HG03521 (cell line): ENCODE results near the gene WIPF3.

Source experiments
- ATAC-seq: cut with Tn5 transposase; IDR thresholded peaks from one replicate; pipeline ENCODE4 v1.9.1; 2021; ENCODE audit warnings: mild to moderate bottlenecking, moderate library complexity; ENCODE audit not compliant: unreplicated experiment

The WIPF3 gene

DNA sequence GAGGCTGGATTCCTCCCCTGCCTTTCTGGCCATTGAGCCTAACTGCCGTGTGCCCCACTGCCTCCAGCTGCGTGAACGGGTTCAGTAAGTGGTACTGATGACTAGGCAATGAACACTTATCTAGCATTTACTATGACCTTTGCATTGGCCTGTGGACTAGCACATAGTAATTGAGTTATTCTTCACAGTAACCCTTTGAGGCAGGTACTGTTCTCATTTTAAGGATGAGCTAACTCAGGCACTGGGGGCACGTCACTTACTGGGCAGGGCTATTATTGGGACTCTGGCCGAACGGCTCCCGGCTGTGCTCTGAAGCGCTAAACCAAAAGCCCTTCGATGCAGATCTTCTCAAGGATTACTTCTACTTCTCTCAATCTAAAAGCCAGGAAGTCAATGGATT lies 38.3 kb downstream of the WIPF3 start:
- no peak for ATAC-seq

DNA sequence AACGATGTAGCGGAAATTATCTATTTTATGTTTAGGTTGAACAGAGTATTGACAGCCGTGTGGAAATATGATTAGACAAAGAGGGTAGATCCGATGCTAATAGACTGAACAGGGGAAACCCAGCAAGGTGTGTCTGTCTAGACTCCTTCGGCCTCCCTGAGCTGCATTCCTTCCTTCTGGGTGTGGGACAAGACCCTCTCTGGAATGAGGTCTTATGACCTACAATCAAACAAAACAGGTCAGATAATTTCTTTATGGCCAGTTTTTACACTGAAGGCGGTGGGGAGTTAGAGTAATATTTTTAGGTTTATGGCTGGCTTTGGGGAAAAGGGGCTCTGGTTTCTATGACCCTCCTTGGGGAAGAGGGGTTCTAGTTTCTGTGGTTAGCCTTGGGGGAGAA lies 41.2 kb downstream of the WIPF3 start:
- ATAC-seq = no peak

DNA sequence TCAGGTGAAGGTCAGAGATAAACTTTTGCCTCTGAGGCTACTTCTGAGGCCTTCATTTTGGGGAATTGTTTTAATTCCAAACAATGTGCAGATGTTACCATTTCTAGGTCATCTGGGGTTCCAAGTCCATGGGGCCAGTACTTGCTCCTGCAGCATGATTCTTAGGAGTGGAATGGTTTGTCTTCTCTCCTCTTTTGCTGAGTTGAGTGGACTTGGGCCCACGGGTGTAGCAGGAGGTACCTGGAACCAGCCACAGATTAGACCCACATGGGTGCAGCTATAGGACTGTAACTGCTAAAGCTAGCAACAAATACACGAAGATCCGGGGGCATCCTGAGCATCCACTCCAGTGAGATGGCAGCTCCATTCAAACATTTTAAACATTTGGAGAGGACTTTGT lies 41.6 kb downstream of the WIPF3 start:
- ATAC-seq = no peak

DNA sequence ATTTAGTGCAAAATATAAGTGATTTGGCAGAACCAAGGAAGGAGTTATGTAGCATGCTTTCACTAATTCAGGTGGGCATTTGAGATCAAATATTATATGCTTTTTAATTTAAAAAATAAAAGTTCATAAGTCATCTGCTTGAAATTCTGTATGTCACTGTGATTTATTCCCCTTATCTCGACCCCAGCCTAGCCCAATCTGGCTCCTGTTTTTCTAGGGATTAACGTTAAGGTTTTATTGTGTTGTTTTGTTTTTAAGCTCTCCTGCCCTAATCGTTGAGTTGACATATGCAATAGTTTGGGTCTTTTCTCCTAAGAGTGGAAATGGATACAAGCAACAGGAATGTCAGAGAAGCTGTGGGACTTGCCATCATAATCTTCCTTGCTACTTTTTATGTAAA lies 42.6 kb downstream of the WIPF3 start:
- ATAC-seq = no peak

DNA sequence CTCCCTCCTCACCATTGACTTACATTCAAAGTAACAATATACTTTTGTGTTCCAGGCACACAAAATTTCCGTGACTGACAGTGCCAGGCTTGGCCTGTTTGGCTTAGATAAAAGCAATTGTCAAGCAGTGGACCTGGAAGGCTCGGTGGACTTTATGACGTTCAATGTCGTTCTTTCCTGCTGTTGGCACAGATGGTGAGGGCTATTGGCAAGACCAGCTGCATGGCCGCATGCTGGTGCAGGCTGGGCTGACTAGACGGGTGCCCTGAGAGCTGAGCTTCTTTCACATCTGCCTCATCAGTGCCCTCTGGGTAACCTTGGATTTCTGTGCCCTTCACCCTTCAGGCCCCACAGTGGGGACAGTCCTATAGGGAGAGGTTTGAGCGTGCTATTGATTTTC lies 45.2 kb downstream of the WIPF3 start:
- no peak for ATAC-seq

DNA sequence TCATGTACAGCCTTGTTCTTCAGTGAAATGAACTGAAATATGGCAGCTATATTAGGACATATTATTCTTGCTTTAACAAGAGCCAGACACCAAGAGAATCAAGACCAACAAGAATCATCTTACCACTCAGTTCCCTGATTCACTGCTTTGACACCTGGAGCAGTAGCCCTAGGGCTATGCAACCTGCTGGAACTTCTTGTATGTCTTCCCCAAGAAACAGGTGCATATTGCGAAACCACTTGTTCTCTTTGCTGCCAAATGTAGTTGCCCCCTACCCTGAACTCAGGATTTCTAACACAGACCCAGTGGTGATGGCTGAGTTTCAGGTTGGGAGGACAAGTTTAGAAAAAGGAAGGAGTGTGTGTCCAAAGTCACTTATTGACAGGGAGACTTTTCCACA lies 46.1 kb downstream of the WIPF3 start:
- no peak for ATAC-seq

DNA sequence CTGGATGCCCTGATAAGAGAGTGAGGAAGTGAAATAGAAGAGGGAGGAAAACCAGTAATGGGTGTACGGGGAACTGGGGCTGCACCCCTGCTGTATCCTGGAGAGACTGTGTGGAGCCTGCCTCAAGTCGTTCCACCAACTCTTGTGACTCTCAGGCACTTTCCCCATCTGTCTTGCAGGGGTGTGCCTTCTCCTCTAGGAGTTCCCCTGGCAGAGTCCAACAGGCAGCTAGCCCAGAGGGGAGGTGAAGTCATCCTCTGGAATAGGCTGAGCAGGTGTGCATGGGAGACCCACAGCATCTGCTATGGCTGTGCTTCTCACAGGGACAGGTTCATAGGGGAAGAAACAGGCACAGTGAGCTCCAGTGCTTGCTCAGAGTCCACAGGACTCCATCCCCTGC lies 46.8 kb downstream of the WIPF3 start:
- no peak for ATAC-seq

DNA sequence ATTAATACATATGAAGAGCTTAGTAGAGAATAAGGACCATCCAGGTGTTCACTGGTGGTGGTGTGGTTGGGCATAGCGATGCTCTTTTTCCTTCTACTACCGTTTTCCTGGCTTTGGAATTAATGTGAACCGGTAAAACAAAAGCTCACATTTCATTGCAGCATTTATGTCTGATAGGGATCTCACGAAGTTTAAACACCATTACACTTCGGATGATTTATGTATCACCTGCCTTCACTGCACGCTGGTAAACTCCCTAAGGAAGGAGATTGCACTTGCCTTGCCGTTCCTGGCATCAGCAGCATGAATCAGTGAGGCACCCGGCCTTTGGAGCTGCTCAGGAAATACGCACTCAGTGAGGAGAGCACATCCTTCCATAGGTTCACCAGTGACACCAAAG lies 47.5 kb downstream of the WIPF3 start:
- ATAC-seq = no peak

DNA sequence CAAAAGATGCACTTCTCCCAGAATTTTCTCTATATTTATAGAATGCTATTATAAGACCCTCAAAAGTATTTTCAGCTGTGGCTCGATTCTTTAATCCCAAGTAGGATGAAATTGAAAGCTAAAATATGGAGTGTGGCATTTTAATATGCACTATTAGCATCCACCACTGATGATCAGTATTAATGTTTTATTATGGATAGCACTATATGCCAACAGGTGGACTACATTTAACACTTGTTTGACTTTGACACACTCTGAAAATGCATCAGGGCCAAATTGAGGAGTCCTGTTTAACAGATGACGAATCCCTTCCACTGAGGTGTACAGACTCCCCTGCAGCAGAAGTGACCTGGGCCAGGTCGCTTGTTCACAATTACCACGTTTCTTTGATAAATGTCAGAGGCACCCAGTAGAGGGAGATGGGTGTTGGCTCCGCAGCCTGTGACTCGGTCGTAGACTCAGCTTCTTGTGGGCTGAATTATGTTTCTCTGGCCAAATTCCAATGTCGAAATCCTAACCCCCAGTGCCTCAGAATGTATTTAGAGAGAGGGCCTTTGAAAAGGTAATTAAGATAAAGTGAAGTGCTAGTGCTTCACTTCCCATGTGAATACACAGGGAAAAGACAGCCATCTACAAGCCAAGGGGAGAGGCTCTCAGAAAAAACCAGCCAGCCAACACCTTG lies 48.1 kb downstream of the WIPF3 start:
- no peak for ATAC-seq

DNA sequence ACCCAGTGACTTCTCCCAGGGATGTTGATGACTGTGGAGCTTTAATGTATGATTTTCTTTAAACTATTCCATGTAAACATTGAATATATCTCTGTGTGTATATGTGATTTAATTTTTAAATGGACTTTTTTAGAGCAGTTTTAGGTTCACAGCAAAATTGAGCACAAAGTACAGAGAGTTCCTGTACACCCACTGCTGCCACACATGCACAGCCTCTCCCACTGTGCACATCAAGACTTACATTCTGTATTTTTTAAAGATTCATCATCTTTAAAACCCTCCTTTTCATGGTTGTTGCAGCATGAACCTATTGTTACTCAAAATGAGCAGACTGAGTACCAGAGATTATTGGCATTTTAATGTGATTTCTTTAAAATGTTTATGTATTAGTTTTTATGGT lies 51.3 kb downstream of the WIPF3 start:
- ATAC-seq = no peak

DNA sequence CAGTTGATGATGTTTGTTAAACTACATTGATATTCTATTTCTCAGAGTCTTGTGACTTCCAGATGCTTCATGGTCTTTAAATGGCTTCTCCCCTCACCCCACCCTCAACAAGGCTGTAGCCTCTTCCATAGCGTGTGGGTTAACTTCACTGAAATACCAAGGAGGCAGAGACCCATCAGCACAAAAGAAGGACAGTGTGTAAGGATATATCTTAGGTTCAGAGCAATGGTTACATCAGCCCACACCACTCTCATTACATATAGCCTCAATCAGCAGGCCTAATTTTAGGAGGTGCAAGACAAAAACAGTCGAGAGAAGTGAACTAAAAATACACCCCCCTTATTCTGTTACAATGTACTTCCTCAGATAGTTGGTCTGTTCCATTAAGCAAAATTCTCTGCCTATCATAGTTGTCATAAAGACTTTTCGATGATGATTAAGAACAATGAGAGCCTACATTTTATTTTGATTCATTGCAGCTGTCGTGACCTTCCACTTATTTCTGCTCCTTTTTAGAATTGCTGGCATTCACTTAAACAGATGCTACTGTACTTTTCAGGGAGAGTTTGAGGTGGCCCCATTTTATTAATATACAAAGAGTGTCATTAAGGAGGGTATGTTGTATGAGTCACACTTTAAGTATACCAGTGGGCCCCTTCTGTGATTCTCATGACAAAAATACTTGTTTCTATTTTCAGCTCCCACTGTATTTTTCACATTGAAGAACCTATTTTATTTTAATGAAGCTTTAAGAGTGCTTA lies 52.1 kb downstream of the WIPF3 start:
- ATAC-seq = no peak

DNA sequence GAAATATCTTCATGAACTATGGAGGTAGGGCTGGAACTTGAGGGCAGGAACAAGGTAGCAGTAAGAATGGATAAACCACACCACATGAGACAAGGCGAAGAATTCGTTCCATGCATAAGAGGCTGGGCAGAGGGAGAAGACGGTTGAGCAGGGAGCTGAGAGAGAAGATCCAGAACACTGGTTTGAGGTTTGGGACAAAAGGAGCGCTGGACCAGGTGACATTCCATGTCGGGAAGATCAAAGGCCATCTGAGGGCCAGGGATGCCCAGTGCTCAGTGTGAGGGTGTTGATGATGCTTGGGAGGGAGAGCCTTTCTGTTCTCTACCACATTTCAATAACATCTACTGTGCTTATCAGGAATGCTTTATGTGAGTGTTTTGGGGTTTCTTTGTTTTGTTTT lies 52.8 kb downstream of the WIPF3 start:
- no peak for ATAC-seq

DNA sequence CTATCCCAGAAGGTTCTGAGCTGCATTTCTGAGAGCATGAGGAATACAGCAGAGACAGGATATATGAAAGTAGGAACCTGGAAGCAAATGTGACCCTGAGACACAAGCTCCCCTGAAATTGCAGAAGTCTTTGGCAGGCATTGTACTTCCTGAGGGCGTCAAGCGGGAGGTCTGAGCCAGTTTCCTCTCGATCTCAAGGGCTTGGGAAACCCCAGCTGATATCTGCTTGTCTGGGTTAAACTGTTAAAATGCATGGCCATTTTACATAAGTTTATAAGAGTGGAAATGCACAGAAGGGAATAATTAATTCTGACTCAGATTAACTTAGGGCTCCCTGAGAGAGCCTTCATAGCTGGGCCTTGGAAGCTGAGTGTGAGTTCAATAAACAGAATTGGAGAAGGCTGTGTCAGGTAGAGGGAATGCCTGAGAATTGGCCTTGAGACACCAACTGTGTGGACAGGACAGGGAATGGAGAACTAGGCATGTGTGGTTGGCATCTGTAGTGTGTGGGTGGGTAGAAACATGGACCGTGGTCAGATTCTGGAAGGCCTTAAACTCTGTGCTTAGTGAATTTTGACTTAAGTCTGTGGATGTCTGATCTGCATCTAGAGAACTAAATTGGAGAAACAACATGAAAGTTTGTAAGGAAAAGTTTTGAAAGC lies 53.3 kb downstream of the WIPF3 start:
- no peak for ATAC-seq

DNA sequence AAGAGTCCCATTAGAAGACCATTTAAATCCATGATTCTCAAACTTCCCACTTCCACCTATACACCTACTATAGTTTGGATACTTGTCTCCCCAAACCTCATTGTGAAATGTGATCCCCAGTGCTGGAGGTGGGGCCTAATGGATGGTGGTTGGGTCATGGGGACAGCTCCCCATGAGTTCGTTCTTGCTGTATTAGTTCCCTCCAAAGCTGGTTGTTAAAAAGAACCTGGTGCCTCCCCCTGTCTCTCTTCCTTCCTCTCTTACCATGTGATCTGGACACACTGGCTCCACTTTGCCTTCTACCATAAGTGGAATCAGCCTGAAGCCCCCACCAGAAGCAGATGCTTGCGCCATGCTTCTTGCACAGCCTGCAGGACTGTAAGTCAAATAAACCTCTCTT lies 53.9 kb downstream of the WIPF3 start:
- ATAC-seq = no peak

DNA sequence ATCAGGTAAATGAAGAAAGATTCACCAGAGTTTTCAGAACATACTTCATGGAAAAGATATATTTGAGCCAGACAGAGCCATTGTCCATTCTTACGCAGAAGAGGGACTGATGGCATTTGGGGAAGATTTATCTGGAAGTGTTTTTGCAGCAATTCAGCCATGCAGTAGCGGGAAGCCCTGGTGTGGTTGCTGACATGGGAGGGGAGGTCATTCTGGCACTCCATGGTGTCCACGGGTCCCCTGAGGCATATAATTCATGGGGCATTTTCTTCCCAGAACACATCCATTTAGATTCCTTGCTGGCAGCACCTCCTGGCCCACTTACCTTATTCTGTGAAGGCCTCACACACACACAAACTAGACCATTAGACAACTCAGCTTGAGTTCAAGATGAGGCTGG lies 55.6 kb downstream of the WIPF3 start:
- ATAC-seq = no peak

DNA sequence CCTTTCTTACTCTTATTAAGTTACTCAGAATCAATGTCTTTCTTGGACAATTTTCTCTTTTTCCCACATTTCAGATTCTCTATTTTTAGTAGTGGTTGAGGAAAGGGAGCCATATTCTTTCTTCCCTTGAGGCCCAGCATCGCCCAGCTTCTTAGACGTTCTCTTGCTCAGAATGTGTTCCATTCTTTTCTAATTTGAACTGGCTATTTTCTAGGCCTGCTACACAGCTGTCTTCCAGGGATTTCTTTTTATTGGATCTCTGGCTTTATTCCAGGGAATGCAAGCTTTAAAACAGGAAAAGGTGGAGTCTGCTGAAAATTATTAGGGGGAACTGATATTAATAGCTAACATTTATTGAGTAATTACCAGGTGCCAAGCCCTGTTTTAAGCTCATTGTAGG lies 58.3 kb downstream of the WIPF3 start:
- no peak for ATAC-seq

DNA sequence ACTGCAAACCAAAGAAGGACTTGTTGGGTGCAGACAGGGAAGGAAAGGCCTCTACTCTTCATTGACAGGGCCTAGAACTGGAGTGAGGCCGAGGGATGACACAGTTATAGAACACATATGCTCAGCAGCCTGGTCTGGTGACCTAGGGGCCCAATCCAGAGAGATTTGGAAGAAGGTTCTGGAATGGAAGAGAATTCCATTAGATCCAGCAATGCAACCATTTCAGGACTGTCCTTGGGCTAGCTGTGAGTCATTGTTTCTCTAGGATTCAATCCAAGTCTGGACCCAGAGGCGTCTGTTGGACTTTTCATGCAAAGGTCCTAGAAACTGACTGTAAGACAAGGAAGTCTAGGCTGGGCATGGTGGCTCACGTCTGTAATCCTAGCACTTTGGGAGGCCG lies 59.2 kb downstream of the WIPF3 start:
- ATAC-seq = no peak

DNA sequence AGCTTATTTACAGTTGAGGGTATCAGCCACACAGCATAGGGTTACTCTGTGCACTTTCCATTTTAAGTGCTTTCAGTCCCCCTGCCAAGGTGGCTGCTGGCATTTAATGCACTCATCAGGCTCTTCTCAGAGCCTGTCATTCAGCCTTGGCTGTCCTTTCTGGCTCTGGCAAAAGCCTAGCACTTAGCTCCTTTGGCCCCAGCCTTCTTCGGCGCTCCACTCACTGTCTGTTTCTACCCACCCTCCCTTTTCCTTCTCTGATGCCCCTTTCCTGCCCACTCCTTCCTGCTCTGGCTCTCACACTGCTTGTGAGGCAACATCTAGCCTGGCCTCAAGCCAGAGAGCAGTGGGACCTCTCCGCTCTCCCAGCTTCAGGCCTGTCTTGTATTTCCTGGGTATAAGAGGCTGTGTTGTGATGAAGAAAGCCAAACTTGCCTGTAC lies 60.2 kb downstream of the WIPF3 start:
- ATAC-seq = no peak

DNA sequence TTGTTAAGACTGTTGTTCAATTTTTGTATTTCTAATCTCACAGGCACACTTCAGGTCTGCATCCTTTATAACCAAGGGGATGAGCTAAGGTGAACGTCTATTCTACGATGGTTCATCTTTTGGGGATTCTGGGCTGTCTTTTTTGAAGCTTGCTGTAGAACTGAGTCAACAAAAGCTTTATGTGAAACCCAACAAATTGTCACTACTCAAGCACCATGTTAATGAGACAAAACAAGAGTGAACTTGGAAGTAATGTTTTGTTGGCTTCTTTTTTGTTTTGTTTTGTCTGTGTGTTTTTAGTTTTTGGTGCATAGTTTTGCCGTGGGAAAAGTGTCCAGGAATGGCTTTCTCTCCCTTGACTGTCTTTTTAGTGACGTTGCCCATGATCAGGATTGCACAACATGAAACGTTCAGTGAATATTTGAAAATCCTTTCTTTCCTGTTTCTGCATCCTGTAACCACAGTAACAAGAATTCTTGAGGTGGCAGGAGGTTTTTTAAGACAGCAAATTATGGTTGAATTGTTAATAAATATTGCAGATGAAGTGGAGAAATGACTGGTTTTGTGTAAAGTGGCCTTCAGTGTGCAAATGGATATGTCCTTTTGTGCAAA lies 65.6 kb downstream of the WIPF3 start:
- no peak for ATAC-seq

DNA sequence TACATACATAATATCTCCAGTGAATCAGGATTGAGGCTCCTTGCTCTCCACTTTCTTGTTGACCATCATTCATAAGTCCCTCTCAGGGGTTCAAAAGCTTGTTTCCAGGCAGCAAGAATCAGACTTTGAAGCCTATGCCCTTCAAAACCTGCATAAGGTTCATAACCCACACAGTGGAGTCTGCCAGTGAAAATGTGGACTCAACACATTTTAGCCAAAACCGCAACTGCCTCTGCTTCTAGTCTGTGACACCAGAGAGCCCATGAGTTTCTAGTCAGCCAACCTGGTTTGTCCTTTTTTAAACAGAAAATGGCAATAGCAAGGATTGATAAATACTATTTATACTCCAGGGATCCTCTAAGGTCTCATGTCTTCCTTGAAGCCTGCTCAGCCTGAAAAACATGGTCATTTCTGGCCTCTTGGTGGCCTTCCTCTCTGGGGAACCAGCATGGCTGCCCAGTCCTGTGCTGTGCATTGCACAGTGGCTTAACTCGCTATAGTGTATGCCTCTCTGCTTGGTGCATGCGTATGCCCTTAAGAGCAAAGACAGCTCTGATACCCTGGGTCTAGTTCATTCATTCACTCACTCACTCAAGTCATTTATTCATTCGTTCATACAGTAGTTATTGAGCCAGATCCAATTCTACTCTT lies 67.5 kb downstream of the WIPF3 start:
- no peak for ATAC-seq

DNA sequence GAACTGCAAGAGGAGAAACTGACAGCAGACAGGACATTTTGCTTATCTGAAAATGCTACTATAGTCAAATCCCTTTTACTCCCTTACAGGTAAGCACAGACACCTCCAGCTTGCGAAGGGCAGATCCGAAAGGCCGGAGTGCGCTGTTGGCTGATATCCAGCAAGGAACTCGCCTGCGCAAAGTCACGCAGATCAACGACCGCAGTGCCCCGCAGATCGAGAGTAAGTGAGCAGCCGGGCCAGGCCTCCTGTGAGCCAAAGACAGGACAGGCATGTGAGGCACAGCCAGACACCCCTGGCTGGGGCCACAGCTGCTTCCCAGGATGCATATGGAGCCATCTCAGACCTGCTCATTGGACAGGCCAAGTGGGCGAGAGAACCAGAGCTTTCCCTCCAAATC lies 69.4 kb downstream of the WIPF3 start:
- ATAC-seq = no peak
